Fibroblast of lung (primary cell): ENCODE data around the gene TYW1.
"Not testable (repeated sequence)": the region's sequence is repeated elsewhere in the genome, so short reads cannot be mapped to it uniquely, and the experiment has no call there.

Source experiments
- CTCF ChIP-seq, 2 donors: IDR thresholded peaks in 1 of 2; conservative IDR thresholded peaks in 1 of 2; 1 replicate in 1 of 2; 2 replicates in 1 of 2; pipeline ENCODE4 v1.5.1; 2011 to 2012; ENCODE audit warnings: low read length in 2 of 2, control low read depth in 1 of 2, inconsistent platforms in 1 of 2, low read depth in 1 of 2, mild to moderate bottlenecking in 1 of 2
- EZH2 ChIP-seq: IDR thresholded peaks from 2 replicates; pipeline ENCODE4 v1.5.1; 2012; ENCODE audit warnings: low read length, control low read depth, mild to moderate bottlenecking; ENCODE audit errors: missing control alignments

GRCh38 chr7:67128257-67128656 is 131.6 kb downstream of the TYW1 start:
- not testable (repeated sequence) for TF ChIP-seq CTCF (conservative IDR thresholded peaks at IDR 0.05 in 1 of 2, IDR thresholded peaks at IDR 0.05 in 1 of 2; ENCODE audit: low read depth in 1 of 2, low read length in 2 of 2); EZH2
